Measurements from ENCODE around the gene FGFBP3. TPM values are rescaled to one million over a fixed set of nuclear protein-coding genes. Genes with fewer than 3 reads are reported as not detected.

Gene FGFBP3
- total and polyA plus RNA-seq, 2 of the 13 experiments (the other 11 are each of a cell fraction or from before 2014, with no cell fraction given), result 0.50 to 2.0 TPM

DNA sequence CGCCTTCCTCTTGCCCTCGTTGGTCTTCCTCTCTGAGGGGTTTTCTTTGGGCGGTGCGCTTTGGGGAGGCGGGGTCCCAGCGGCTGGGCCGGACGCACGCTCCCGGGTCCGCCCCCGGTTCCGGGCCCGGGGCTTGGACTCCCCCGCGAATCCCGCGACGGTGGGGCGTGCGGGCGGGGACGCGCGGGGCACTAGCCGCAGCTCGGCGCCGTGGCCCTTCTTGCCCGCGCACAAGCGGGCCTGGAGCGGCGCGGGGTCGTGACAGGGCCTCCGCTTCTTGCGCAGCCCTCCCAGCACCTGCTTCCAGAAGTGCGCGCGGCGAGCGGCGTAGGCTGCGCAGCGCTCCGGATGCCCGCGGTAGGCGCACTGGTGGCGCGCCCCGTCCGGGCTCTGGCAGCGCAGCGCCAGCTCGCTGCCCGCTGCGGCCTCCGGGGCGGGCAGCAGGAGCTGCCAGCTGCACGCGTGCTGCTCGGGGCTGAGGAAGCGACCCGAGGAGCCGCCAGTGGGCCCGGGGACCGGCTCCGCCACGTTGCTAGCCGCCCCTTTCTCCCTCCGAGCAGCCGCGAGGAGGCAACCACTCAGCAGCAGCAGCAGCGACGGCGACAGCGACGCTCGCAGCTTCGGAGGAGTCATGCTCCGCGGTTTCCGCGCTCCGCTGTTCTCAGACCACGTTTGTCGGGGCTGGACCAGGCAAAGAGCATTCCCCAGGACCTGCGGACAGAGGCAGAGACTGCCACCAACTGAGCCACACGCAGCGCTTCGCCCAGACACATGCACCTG, 759 bp downstream of the FGFBP3 start (continued):
- peak; percentile 26; the same call in 1 of the 2 replicates for TF ChIP-seq SAFB2 (CRISPR knock-in tag; IDR thresholded peaks at IDR 0.05; ENCODE audit: borderline replicate concordance, low read depth)
- peak; percentile 62; the same call in 1 of the 2 replicates for TF ChIP-seq KDM1A (CRISPR knock-in tag; IDR thresholded peaks at IDR 0.05)
- TF ChIP-seq CEBPG (CRISPR knock-in tag; IDR thresholded peaks at IDR 0.05), result peak; percentile 35; the same call in 1 of the 2 replicates
- TF ChIP-seq TCF12 (IDR thresholded peaks at IDR 0.05), result no peak
- TF ChIP-seq TCF12 (CRISPR knock-in tag; IDR thresholded peaks at IDR 0.05), result peak; percentile 78; the same call in 1 of the 2 replicates
- TF ChIP-seq, protein P1, sequence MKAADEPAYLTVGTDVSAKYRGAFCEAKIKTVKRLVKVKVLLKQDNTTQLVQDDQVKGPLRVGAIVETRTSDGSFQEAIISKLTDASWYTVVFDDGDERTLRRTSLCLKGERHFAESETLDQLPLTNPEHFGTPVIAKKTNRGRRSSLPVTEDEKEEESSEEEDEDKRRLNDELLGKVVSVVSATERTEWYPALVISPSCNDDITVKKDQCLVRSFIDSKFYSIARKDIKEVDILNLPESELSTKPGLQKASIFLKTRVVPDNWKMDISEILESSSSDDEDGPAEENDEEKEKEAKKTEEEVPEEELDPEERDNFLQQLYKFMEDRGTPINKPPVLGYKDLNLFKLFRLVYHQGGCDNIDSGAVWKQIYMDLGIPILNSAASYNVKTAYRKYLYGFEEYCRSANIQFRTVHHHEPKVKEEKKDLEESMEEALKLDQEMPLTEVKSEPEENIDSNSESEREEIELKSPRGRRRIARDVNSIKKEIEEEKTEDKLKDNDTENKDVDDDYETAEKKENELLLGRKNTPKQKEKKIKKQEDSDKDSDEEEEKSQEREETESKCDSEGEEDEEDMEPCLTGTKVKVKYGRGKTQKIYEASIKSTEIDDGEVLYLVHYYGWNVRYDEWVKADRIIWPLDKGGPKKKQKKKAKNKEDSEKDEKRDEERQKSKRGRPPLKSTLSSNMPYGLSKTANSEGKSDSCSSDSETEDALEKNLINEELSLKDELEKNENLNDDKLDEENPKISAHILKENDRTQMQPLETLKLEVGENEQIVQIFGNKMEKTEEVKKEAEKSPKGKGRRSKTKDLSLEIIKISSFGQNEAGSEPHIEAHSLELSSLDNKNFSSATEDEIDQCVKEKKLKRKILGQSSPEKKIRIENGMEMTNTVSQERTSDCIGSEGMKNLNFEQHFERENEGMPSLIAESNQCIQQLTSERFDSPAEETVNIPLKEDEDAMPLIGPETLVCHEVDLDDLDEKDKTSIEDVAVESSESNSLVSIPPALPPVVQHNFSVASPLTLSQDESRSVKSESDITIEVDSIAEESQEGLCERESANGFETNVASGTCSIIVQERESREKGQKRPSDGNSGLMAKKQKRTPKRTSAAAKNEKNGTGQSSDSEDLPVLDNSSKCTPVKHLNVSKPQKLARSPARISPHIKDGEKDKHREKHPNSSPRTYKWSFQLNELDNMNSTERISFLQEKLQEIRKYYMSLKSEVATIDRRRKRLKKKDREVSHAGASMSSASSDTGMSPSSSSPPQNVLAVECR (CRISPR knock-in tag; IDR thresholded peaks at IDR 0.05; ENCODE audit: borderline replicate concordance), result peak; percentile 84
- TF ChIP-seq GZF1 (CRISPR knock-in tag; IDR thresholded peaks at IDR 0.05), result peak; percentile 93
- TF ChIP-seq, protein P2, sequence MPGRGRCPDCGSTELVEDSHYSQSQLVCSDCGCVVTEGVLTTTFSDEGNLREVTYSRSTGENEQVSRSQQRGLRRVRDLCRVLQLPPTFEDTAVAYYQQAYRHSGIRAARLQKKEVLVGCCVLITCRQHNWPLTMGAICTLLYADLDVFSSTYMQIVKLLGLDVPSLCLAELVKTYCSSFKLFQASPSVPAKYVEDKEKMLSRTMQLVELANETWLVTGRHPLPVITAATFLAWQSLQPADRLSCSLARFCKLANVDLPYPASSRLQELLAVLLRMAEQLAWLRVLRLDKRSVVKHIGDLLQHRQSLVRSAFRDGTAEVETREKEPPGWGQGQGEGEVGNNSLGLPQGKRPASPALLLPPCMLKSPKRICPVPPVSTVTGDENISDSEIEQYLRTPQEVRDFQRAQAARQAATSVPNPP (CRISPR knock-in tag; IDR thresholded peaks at IDR 0.05), result peak; percentile 79
- TF ChIP-seq, protein P3, sequence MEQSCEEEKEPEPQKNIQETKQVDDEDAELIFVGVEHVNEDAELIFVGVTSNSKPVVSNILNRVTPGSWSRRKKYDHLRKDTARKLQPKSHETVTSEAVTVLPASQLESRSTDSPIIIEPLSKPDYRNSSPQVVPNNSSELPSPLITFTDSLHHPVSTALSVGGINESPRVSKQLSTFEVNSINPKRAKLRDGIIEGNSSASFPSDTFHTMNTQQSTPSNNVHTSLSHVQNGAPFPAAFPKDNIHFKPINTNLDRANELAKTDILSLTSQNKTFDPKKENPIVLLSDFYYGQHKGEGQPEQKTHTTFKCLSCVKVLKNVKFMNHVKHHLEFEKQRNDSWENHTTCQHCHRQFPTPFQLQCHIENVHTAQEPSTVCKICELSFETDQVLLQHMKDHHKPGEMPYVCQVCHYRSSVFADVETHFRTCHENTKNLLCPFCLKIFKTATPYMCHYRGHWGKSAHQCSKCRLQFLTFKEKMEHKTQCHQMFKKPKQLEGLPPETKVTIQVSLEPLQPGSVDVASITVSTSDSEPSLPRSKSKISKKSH (CRISPR knock-in tag; IDR thresholded peaks at IDR 0.05; ENCODE audit: borderline replicate concordance), result peak; percentile 95
- TF ChIP-seq, protein P4, sequence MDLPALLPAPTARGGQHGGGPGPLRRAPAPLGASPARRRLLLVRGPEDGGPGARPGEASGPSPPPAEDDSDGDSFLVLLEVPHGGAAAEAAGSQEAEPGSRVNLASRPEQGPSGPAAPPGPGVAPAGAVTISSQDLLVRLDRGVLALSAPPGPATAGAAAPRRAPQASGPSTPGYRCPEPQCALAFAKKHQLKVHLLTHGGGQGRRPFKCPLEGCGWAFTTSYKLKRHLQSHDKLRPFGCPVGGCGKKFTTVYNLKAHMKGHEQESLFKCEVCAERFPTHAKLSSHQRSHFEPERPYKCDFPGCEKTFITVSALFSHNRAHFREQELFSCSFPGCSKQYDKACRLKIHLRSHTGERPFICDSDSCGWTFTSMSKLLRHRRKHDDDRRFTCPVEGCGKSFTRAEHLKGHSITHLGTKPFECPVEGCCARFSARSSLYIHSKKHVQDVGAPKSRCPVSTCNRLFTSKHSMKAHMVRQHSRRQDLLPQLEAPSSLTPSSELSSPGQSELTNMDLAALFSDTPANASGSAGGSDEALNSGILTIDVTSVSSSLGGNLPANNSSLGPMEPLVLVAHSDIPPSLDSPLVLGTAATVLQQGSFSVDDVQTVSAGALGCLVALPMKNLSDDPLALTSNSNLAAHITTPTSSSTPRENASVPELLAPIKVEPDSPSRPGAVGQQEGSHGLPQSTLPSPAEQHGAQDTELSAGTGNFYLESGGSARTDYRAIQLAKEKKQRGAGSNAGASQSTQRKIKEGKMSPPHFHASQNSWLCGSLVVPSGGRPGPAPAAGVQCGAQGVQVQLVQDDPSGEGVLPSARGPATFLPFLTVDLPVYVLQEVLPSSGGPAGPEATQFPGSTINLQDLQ (CRISPR knock-in tag; IDR thresholded peaks at IDR 0.05), result peak; percentile 24; the same call in 1 of the 2 replicates
- TF ChIP-seq RXRB (CRISPR knock-in tag; IDR thresholded peaks at IDR 0.05; ENCODE audit: borderline replicate concordance), result peak; percentile 58; the same call in 1 of the 2 replicates
- TF ChIP-seq ZFX (CRISPR knock-in tag; IDR thresholded peaks at IDR 0.05; ENCODE audit: low read depth), result peak; percentile 77
- TF ChIP-seq NKX3-1 (CRISPR knock-in tag; IDR thresholded peaks at IDR 0.05), result peak; percentile 37; the same call in 1 of the 2 replicates
- TF ChIP-seq ZZZ3 (CRISPR knock-in tag; IDR thresholded peaks at IDR 0.05; ENCODE audit: borderline replicate concordance), result peak; percentile 30; the same call in 1 of the 2 replicates
- no peak for TF ChIP-seq SUZ12 (IDR thresholded peaks at IDR 0.05; ENCODE audit: low read depth, low read length)
- TF ChIP-seq ZNF598 (CRISPR knock-in tag; IDR thresholded peaks at IDR 0.05; ENCODE audit: borderline replicate concordance), result peak; percentile 85; the same call in 1 of the 2 replicates
- 0 out of 2 replicates have a peak, but pooled peaks have one; percentile 49 for TF ChIP-seq HMG20B (CRISPR knock-in tag; conservative IDR thresholded peaks at IDR 0.05)
- peak; percentile 61 for TF ChIP-seq ZNF776 (CRISPR knock-in tag; IDR thresholded peaks at IDR 0.05)
- 0 out of 2 replicates have a peak, but pooled peaks have one; percentile 49 for TF ChIP-seq MEIS1 (CRISPR knock-in tag; IDR thresholded peaks at IDR 0.05; ENCODE audit: borderline replicate concordance)
- no peak for TF ChIP-seq MATR3 (CRISPR knock-in tag; IDR thresholded peaks at IDR 0.05)

Measured in HepG2 (cell line).